Measurements from ENCODE around the gene C17orf67. TPM values are rescaled to one million over a fixed set of nuclear protein-coding genes. Genes with fewer than 3 reads are reported as not detected.

Gene C17orf67
- total and polyA plus RNA-seq, 9 of the 15 experiments (the other 6 are each of a cell fraction or from before 2014, with no cell fraction given): 0.07 to 1.7 (median 0.59) TPM

- POLR2A ChIA-PET: interaction anchor here (0.6 kb wide), 1 partner anchor 358 kb away, joined by 3 read pairs; no protein-coding TSS in a partner anchor
- no peak for ATAC-seq
- TF ChIP-seq MLLT1 (IDR thresholded peaks at IDR 0.05) (no peak), PHF8 (IDR thresholded peaks at IDR 0.05; ENCODE audit: borderline replicate concordance, low read length) (no peak), BCOR (IDR thresholded peaks at IDR 0.05) (no peak), HCFC1 (IDR thresholded peaks at IDR 0.05; ENCODE audit: low read depth, low read length) (no peak), RBM17 (IDR thresholded peaks at IDR 0.05; ENCODE audit: borderline replicate concordance, low read depth, low read length) (no peak), ARID3A (IDR thresholded peaks at IDR 0.05; ENCODE audit: borderline replicate concordance, low read depth, low read length) (no peak), EP300 (IDR thresholded peaks at IDR 0.05; ENCODE audit: low read length) (no peak), ELF4 (CRISPR knock-in tag; IDR thresholded peaks at IDR 0.05) (no peak), ZBTB40 (IDR thresholded peaks at IDR 0.05) (no peak), ZBTB40 (CRISPR knock-in tag; IDR thresholded peaks at IDR 0.05) (no peak), ZNF3 (CRISPR knock-in tag; IDR thresholded peaks at IDR 0.05) (no peak), ZFPM2 (CRISPR knock-in tag; IDR thresholded peaks at IDR 0.05) (no peak)
Measured at GRCh38 chr17:56804454-56804853, 29.3 kb downstream of the C17orf67 start.

More at GRCh38 chr17:56804454-56804853, 29.3 kb downstream of the C17orf67 start:
- Histone ChIP-seq H3K9ac (ENCODE audit: insufficient read depth in 1 of 2, low read depth in 2 of 2, low read length in 2 of 2) (no peak overlapping the region), H3K27ac (ENCODE audit: extremely low read depth, low read depth, low read length) (no peak overlapping the region), H4K20me1 (replicated peaks; ENCODE audit: control insufficient read depth, insufficient read depth, low read length) (no peaks in the 10 kb centered on the region), H3K79me2 (ENCODE audit: control insufficient read depth, insufficient read depth, low read length) (no peaks in the 10 kb centered on the region), H3K4me2 (ENCODE audit: insufficient read depth, low read length) (no peak overlapping the region), H3K9me1 (ENCODE audit: control insufficient read depth, insufficient read depth, low read length) (no peaks in the 10 kb centered on the region), H3K27me3 (ENCODE audit: control insufficient read depth in 2 of 2, insufficient read depth in 2 of 2, low read length in 2 of 2) (peaks cover 18 to 20% of the 10 kb centered on the region in 2 experiments; a peak in 4 of 5 replicates), H3K4me3 (no peak overlapping the region), H3K36me3 (ENCODE audit: control insufficient read depth, insufficient read depth, low read length) (no peaks in the 10 kb centered on the region), H2AFZ (ENCODE audit: low read depth, low read length) (no peak overlapping the region), H3K4me1 (replicated peaks in 1 of 2; ENCODE audit: control insufficient read depth in 2 of 2, insufficient read depth in 2 of 2, low read length in 2 of 2) (no peaks in the 10 kb centered on the region; a peak in 1 of 5 replicates), H3K9me3 (replicated peaks; ENCODE audit: control insufficient read depth, insufficient read depth, low read depth, low read length) (no peaks in the 10 kb centered on the region)
- CTCF ChIA-PET (ENCODE audit: low intra/inter-chr PET ratio): no interaction called here
- BruUV-seq (replicated peaks): no TSS peak
- WGBS (ENCODE audit: insufficient coverage, low coverage, missing lambda C conversion rate): 4% methylated on average over 3 of the region's 3 CpGs
- intact Hi-C loops (cut with micrococcal nuclease): no loop called here
- FAIRE-seq (no peak), DNase-seq (ENCODE audit: extremely low read depth in 1 of 4, low spot score in 3 of 4) (no peak)
- in situ Hi-C loops (cut with MboI): no loop called here

Data from K562 (cell line).